ENCODE results near the gene RBM47.
A peak's percentile ranks its signal among the peaks of the same experiment; 100 is the strongest.

Gene RBM47

GRCh38 chr4:40475609-40476008 lies 154.1 kb downstream of the RBM47 start:
- no peak overlapping the region for H2AFZ ChIP-seq (ENCODE audit: low read depth, low read length)
- no peaks in the 10 kb centered on the region for H3K27me3 ChIP-seq (ENCODE audit: low read depth, low read length)
- no peak overlapping the region for H3K9ac ChIP-seq (ENCODE audit: low read length)
- H3K4me3 ChIP-seq (ENCODE audit: low read length): no peak overlapping the region
- H3K4me2 ChIP-seq (ENCODE audit: low read length): no peak overlapping the region
- TF ChIP-seq EZH2phosphoT487 (IDR thresholded peaks at IDR 0.05; ENCODE audit: low read depth) (no peak), CTCF (IDR thresholded peaks at IDR 0.05; ENCODE audit: low read depth, low read length) (no peak)
- H3K27ac ChIP-seq (ENCODE audit: low read length): no peak overlapping the region
- H3K36me3 ChIP-seq (replicated peaks; ENCODE audit: low read depth, low read length): no peaks in the 10 kb centered on the region
- no peaks in the 10 kb centered on the region for H3K9me3 ChIP-seq (ENCODE audit: insufficient read depth, low read length)
- no peaks in the 10 kb centered on the region for H4K20me1 ChIP-seq (ENCODE audit: insufficient read depth, low read length)
- H3K79me2 ChIP-seq (ENCODE audit: low read length): no peaks in the 10 kb centered on the region
- peaks cover 23% of the 10 kb centered on the region for H3K4me1 ChIP-seq (ENCODE audit: low read length)

GRCh38 chr4:40473578-40474388 lies 155.9 kb downstream of the RBM47 start:
- no peaks in the 10 kb centered on the region for H3K79me2 ChIP-seq (ENCODE audit: low read length)
- peak overlapping the region; percentile 58 for H3K4me2 ChIP-seq (ENCODE audit: low read length)
- H3K9ac ChIP-seq (ENCODE audit: low read length): no peak overlapping the region
- no peaks in the 10 kb centered on the region for H4K20me1 ChIP-seq (ENCODE audit: insufficient read depth, low read length)
- H3K9me3 ChIP-seq (ENCODE audit: insufficient read depth, low read length): no peaks in the 10 kb centered on the region
- H2AFZ ChIP-seq (ENCODE audit: low read depth, low read length): peak overlapping the region; percentile 75
- no peaks in the 10 kb centered on the region for H3K36me3 ChIP-seq (replicated peaks; ENCODE audit: low read depth, low read length)
- peaks cover 22% of the 10 kb centered on the region for H3K4me1 ChIP-seq (ENCODE audit: low read length)
- no peak overlapping the region for H3K27ac ChIP-seq (ENCODE audit: low read length)
- H3K27me3 ChIP-seq (ENCODE audit: low read depth, low read length): no peaks in the 10 kb centered on the region
- no peak for TF ChIP-seq CTCF (IDR thresholded peaks at IDR 0.05; ENCODE audit: low read depth, low read length)
- no peak for TF ChIP-seq EZH2phosphoT487 (IDR thresholded peaks at IDR 0.05; ENCODE audit: low read depth)
- peak overlapping the region; percentile 33 for H3K4me3 ChIP-seq (ENCODE audit: low read length)

GRCh38 chr4:40471923-40472322 lies 157.7 kb downstream of the RBM47 start:
- no peak overlapping the region for H3K9ac ChIP-seq (ENCODE audit: low read length)
- no peaks in the 10 kb centered on the region for H3K9me3 ChIP-seq (ENCODE audit: insufficient read depth, low read length)
- H3K4me1 ChIP-seq (ENCODE audit: low read length): peaks cover 27% of the 10 kb centered on the region
- no peak overlapping the region for H2AFZ ChIP-seq (ENCODE audit: low read depth, low read length)
- no peak overlapping the region for H3K4me2 ChIP-seq (ENCODE audit: low read length)
- H3K36me3 ChIP-seq (replicated peaks; ENCODE audit: low read depth, low read length): no peaks in the 10 kb centered on the region
- no peak for TF ChIP-seq EZH2phosphoT487 (IDR thresholded peaks at IDR 0.05; ENCODE audit: low read depth)
- TF ChIP-seq CTCF (IDR thresholded peaks at IDR 0.05; ENCODE audit: low read depth, low read length): no peak
- no peak overlapping the region for H3K27ac ChIP-seq (ENCODE audit: low read length)
- no peaks in the 10 kb centered on the region for H3K79me2 ChIP-seq (ENCODE audit: low read length)
- H4K20me1 ChIP-seq (ENCODE audit: insufficient read depth, low read length): no peaks in the 10 kb centered on the region
- H3K4me3 ChIP-seq (ENCODE audit: low read length): no peak overlapping the region
- H3K27me3 ChIP-seq (ENCODE audit: low read depth, low read length): no peaks in the 10 kb centered on the region

GRCh38 chr4:40466789-40467188 lies 162.9 kb downstream of the RBM47 start:
- peak overlapping the region; percentile 70 for H3K4me2 ChIP-seq (ENCODE audit: low read length)
- H3K9me3 ChIP-seq (ENCODE audit: insufficient read depth, low read length): no peaks in the 10 kb centered on the region
- H3K36me3 ChIP-seq (replicated peaks; ENCODE audit: low read depth, low read length): peaks cover 10% of the 10 kb centered on the region
- H4K20me1 ChIP-seq (ENCODE audit: insufficient read depth, low read length): no peaks in the 10 kb centered on the region
- peaks cover 50% of the 10 kb centered on the region for H3K4me1 ChIP-seq (ENCODE audit: low read length)
- peak overlapping the region; percentile 70 for H3K27ac ChIP-seq (ENCODE audit: low read length)
- TF ChIP-seq CTCF (IDR thresholded peaks at IDR 0.05; ENCODE audit: low read depth, low read length): no peak
- TF ChIP-seq EZH2phosphoT487 (IDR thresholded peaks at IDR 0.05; ENCODE audit: low read depth): no peak
- no peaks in the 10 kb centered on the region for H3K27me3 ChIP-seq (ENCODE audit: low read depth, low read length)
- H3K4me3 ChIP-seq (ENCODE audit: low read length): peak overlapping the region; percentile 37; the same call in 1 of the 2 replicates
- no peaks in the 10 kb centered on the region for H3K79me2 ChIP-seq (ENCODE audit: low read length)
- no peak overlapping the region for H2AFZ ChIP-seq (ENCODE audit: low read depth, low read length)
- H3K9ac ChIP-seq (ENCODE audit: low read length): 0 out of 2 replicates have a peak overlapping the region, but pooled peaks have one; percentile 15
